Raji (cell line): ENCODE measurements around the gene SKI.

Source experiments
- POLR2A ChIP-seq: IDR thresholded peaks from 2 replicates; pipeline ENCODE4 v1.6.1; 2011; ENCODE audit warnings: low read depth, low read length, control low read depth; ENCODE audit not compliant: insufficient read depth

Gene SKI

GRCh38 chr1:2200308-2200943 is 27.7 kb upstream of the SKI start:
- TF ChIP-seq POLR2A: no peak

- no peak for TF ChIP-seq POLR2A
Measured at GRCh38 chr1:2201062-2201461, 27.1 kb upstream of the SKI start.

- TF ChIP-seq POLR2A: no peak
Measured at GRCh38 chr1:2202008-2202575, 26.0 kb upstream of the SKI start.

GRCh38 chr1:2202843-2203601 is 25.1 kb upstream of the SKI start:
- no peak for TF ChIP-seq POLR2A

- TF ChIP-seq POLR2A: no peak
Measured at GRCh38 chr1:2203671-2204414, 24.3 kb upstream of the SKI start.

GRCh38 chr1:2204415-2205190 is 23.5 kb upstream of the SKI start:
- TF ChIP-seq POLR2A: no peak

GRCh38 chr1:2205191-2205952 is 22.7 kb upstream of the SKI start:
- TF ChIP-seq POLR2A: no peak

GRCh38 chr1:2206813-2207487 is 21.2 kb upstream of the SKI start:
- TF ChIP-seq POLR2A: no peak

GRCh38 chr1:2208309-2209239 is 19.5 kb upstream of the SKI start:
- TF ChIP-seq POLR2A: no peak

GRCh38 chr1:2209400-2210083 is 18.6 kb upstream of the SKI start:
- TF ChIP-seq POLR2A: no peak

GRCh38 chr1:2210084-2210653 is 17.9 kb upstream of the SKI start:
- TF ChIP-seq POLR2A: no peak

- TF ChIP-seq POLR2A: no peak
Measured at GRCh38 chr1:2210786-2211185, 17.3 kb upstream of the SKI start.

GRCh38 chr1:2212274-2212531 is 15.9 kb upstream of the SKI start:
- TF ChIP-seq POLR2A: no peak
